ENCODE data around the gene OR10A7. TPM values are rescaled to one million over a fixed set of nuclear protein-coding genes. Genes with fewer than 3 reads are reported as not detected.
"Not testable (repeated sequence)": the region's sequence is repeated elsewhere in the genome, so short reads cannot be mapped to it uniquely, and the experiment has no call there.

The OR10A7 gene, protein sequence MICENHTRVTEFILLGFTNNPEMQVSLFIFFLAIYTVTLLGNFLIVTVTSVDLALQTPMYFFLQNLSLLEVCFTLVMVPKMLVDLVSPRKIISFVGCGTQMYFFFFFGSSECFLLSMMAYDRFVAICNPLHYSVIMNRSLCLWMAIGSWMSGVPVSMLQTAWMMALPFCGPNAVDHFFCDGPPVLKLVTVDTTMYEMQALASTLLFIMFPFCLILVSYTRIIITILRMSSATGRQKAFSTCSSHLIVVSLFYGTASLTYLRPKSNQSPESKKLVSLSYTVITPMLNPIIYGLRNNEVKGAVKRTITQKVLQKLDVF
- not detected in 2 replicates for total RNA-seq

DNA sequence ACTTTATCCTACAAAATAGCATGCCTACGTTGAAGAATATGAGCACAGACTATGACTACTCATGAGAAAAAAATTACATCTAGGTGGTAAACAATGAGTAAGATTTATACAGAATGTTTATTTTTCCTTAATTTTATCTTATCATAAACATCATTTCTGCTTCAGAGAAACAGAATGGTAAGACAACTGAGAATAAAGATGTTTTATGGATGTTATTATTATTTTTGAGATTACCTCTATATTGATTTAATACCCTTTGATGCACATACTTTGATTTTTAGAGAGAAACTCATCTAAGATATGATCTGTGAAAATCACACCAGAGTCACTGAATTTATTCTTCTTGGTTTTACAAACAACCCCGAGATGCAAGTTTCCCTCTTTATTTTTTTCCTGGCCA lies at the start of gene OR10A7:
TSS of gene OR10A7 (plus strand) at position 301 of the 400 bp plus-strand sequence. CDS start at position 301, 0 bp downstream.
- Histone ChIP-seq H3K27me3 (ENCODE audit: control insufficient read depth, insufficient read depth, low read length) (no peaks in the 10 kb centered on the region), H3K4me3 (ENCODE audit: low read depth, low read length) (no peak within 1 kb of the TSS), H3K36me3 (ENCODE audit: control insufficient read depth, insufficient read depth, low read length) (no peaks in the 10 kb centered on the region)
- DNase-seq (ENCODE audit: low read depth), result no peak
- TF ChIP-seq, protein P1, sequence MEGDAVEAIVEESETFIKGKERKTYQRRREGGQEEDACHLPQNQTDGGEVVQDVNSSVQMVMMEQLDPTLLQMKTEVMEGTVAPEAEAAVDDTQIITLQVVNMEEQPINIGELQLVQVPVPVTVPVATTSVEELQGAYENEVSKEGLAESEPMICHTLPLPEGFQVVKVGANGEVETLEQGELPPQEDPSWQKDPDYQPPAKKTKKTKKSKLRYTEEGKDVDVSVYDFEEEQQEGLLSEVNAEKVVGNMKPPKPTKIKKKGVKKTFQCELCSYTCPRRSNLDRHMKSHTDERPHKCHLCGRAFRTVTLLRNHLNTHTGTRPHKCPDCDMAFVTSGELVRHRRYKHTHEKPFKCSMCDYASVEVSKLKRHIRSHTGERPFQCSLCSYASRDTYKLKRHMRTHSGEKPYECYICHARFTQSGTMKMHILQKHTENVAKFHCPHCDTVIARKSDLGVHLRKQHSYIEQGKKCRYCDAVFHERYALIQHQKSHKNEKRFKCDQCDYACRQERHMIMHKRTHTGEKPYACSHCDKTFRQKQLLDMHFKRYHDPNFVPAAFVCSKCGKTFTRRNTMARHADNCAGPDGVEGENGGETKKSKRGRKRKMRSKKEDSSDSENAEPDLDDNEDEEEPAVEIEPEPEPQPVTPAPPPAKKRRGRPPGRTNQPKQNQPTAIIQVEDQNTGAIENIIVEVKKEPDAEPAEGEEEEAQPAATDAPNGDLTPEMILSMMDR (IDR thresholded peaks at IDR 0.05; ENCODE audit: insufficient read depth, low read length, poor library complexity, severe bottlenecking), result no peak

DNA sequence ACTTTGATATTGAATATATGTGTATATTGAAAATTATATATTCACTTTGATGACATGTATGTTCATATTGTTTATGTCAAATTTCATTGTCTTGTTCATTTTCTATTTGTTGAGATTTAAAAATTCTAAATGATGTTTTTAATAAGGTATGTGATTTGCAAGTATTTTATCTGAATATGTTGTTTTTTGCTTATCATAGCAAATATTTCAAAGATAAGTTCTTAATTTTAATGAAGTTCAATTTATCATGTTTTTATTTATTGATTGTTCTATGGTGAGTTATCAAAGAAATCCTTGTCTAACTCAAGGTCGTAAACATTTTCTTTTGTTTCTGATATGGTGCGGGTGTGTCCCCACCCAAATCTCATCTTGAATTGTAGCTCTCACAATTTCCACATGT lies 49.4 kb upstream of the OR10A7 start:
- H3K4me3 ChIP-seq (ENCODE audit: low read depth, low read length), result no peak overlapping the region
- H3K27me3 ChIP-seq (ENCODE audit: control insufficient read depth, insufficient read depth, low read length), result no peaks in the 10 kb centered on the region
- TF ChIP-seq, protein P1 (IDR thresholded peaks at IDR 0.05; ENCODE audit: insufficient read depth, low read length, poor library complexity, severe bottlenecking), result no peak
- DNase-seq (ENCODE audit: low read depth), result no peak
- H3K36me3 ChIP-seq (ENCODE audit: control insufficient read depth, insufficient read depth, low read length), result no peaks in the 10 kb centered on the region

DNA sequence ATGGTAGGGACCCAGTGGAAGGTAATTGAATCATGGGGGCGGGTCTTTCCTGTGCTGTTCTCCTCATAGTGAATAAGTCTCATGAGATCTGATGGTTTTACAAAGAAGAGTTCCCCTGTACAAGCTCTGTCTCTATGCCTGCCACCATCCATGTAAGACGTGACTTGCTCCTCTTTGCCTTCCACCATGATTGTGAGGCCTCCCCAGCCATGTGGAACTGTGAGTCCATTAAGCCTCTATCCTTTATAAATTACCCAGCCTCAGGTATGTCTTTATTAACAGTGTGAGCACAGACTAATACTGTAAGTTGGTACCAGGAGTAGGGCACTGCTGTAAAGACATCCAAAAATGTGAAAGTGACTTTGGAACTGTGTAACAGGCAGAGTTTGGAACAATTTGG lies 49.0 kb upstream of the OR10A7 start:
- H3K4me3 ChIP-seq (ENCODE audit: low read depth, low read length); H3K27me3 ChIP-seq (ENCODE audit: control insufficient read depth, insufficient read depth, low read length); DNase-seq (ENCODE audit: low read depth); H3K36me3 ChIP-seq (ENCODE audit: control insufficient read depth, insufficient read depth, low read length): not testable (repeated sequence)

DNA sequence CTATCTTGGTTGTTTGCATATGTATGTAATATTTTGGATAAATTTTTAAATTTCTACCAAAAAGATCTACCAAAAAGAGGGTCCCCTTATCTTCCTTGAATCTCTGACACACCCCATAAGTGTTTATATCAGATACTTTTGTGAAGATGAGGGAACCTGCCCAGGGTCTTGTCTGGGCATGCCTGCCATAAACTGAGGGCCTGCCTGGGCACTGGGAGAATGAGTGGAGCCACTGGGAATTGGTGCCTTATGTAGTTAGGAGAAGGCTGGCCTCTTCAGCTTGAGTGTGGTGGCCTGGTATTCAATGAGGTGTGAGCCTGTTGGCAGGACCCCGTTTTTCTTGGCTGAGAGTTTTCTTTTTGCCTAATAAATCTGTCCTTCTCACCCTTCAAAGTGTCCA lies 48.1 kb upstream of the OR10A7 start:
- H3K36me3 ChIP-seq (ENCODE audit: control insufficient read depth, insufficient read depth, low read length), result no peaks in the 10 kb centered on the region
- TF ChIP-seq, protein P1 (IDR thresholded peaks at IDR 0.05; ENCODE audit: insufficient read depth, low read length, poor library complexity, severe bottlenecking), result no peak
- no peak overlapping the region for H3K4me3 ChIP-seq (ENCODE audit: low read depth, low read length)
- DNase-seq (ENCODE audit: low read depth), result no peak
- no peaks in the 10 kb centered on the region for H3K27me3 ChIP-seq (ENCODE audit: control insufficient read depth, insufficient read depth, low read length)

DNA sequence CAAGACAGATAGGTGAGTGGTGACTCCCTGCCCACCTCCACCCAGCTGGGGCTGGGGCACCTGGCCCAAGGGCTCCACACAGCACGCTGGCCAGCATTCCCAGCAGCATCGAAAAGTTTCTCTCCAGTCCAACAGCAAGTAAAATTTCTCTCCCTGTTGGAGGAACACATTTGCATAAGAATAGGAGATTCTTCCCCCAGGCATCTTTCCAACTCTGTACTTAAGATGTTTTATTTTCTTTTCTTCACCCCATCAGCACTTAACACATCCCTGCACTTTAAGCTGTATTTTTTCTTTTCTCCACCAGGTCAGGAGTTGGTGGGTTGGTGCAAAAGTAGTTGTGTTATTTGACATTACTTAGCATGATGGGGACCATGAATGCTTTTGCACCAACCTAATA lies 47.4 kb upstream of the OR10A7 start:
- DNase-seq (ENCODE audit: low read depth), result no peak
- Histone ChIP-seq H3K36me3 (ENCODE audit: control insufficient read depth, insufficient read depth, low read length) (no peaks in the 10 kb centered on the region), H3K4me3 (ENCODE audit: low read depth, low read length) (no peak overlapping the region), H3K27me3 (ENCODE audit: control insufficient read depth, insufficient read depth, low read length) (no peaks in the 10 kb centered on the region)
- TF ChIP-seq, protein P1 (IDR thresholded peaks at IDR 0.05; ENCODE audit: insufficient read depth, low read length, poor library complexity, severe bottlenecking), result no peak

DNA sequence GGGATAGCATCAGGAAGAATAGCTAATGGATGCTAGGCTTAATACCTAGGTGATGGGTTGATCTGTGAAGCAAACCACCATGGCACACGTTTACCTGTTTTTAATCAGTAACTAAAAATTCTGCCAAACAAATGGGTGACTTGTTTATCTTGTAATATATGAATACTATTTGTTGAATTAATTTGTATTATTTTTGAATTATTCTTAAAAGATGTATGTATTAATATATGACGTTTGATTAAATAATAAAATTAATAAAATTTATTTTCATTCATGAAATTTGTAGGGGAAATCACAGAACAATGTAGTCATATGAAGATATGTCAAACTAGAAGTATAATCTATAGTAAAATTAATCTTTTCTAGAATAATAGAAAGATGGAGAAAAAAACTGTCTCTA lies 32.3 kb upstream of the OR10A7 start:
- TF ChIP-seq, protein P1 (IDR thresholded peaks at IDR 0.05; ENCODE audit: insufficient read depth, low read length, poor library complexity, severe bottlenecking), result no peak
- Histone ChIP-seq H3K27me3 (ENCODE audit: control insufficient read depth, insufficient read depth, low read length) (no peaks in the 10 kb centered on the region), H3K4me3 (ENCODE audit: low read depth, low read length) (no peak overlapping the region), H3K36me3 (ENCODE audit: control insufficient read depth, insufficient read depth, low read length) (no peaks in the 10 kb centered on the region)
- no peak for DNase-seq (ENCODE audit: low read depth)

Data from kidney epithelial cell (primary cell).